KOPT-K1 (cell line): Measurements from ENCODE around the gene HACD3.

Experiments
- H3K27ac ChIP-seq: fragments of 200-600 bp; sonication (generic); 2 replicates; pipeline ENCODE4 v1.5.1; 2016; ENCODE audit warnings: antibody characterized with exemption, mild to moderate bottlenecking, low read depth, low read length; ENCODE audit not compliant: poor library complexity, severe bottlenecking
- H3K36me3 ChIP-seq: fragments of 200-600 bp; sonication (generic); 2 replicates; pipeline ENCODE4 v1.5.1; 2017; ENCODE audit warnings: antibody characterized with exemption, mild to moderate bottlenecking, low read length, moderate library complexity; ENCODE audit not compliant: insufficient read depth
- H3K9me3 ChIP-seq: fragments of 200-600 bp; sonication (generic); 2 replicates; pipeline ENCODE4 v1.5.1; 2017; ENCODE audit warnings: antibody characterized with exemption, low read length, mild to moderate bottlenecking; ENCODE audit not compliant: insufficient read depth, poor library complexity, severe bottlenecking

HACD3 gene

DNA sequence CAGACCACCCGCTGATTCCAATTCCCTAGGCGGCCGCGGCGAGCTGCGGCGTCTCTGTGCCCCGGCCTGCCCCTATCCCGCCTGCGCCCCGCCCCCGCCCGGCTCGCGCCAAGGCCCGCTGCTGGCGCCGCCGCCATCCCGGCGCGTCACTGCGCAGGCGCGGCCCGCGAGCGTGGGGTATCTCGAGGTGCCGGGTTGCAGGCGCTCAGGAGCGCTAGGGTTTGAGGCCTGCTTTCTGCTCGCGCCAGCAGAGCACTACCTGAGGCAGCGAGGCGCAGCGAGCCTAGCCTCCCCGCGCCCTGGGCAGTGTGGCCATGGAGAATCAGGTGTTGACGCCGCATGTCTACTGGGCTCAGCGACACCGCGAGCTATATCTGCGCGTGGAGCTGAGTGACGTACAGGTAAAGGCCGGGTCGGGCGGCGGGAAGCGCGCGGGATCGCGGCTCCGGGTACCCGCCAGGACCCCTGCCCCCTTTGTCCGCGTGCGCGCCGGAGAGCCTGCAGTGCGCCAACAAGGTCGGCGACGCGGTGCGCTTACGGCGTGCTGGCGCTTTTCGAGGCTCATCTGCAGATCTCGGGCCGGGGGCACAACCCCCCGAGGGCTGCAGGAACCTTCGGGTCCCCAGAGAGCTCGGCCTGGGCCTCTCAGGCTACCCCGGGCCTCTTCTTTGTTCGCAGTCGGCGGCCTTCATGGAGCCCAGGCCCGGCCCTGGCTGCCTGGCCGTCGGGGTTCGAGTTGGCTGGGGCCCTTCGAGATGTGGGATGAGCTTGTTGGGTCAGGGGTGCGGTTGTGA is at the start of gene HACD3:
Gene HACD3, plus strand, starts transcription at position 146 of the 794 bp plus-strand sequence. Its CDS starts 169 bp downstream, at position 315.
- Histone ChIP-seq H3K36me3 (peaks cover 18% of the 10 kb centered on the region), H3K9me3 (no peaks in the 10 kb centered on the region), H3K27ac (peak within 1 kb of the TSS; percentile 87)

GRCh38 chr15:65484876-65485275 is 45.4 kb upstream of the HACD3 start:
- H3K27ac ChIP-seq, result no peak overlapping the region
- peaks cover 91% of the 10 kb centered on the region for H3K36me3 ChIP-seq
- H3K9me3 ChIP-seq, result no peaks in the 10 kb centered on the region

DNA sequence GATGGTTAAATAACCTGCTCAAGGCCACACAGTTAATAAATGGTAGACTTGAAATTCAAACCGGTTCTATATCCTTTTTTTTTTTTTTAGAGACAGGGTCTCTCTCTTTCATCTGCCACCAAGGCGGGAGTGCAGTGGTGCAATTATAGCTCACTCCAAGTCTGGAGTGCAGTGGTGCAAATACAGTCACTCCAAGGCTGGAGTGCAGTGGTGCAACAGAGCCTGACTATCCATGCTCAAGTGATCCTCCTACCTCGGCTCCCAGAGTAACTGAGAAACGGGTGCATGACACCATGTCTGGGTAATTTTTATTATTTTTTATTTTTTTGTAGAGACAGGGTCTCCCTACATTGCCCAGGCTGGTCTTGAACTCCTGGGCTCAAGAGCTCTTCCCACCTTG is 36.2 kb upstream of the HACD3 start:
- Histone ChIP-seq H3K27ac (no peak overlapping the region), H3K9me3 (no peaks in the 10 kb centered on the region), H3K36me3 (peaks cover 89% of the 10 kb centered on the region)

DNA sequence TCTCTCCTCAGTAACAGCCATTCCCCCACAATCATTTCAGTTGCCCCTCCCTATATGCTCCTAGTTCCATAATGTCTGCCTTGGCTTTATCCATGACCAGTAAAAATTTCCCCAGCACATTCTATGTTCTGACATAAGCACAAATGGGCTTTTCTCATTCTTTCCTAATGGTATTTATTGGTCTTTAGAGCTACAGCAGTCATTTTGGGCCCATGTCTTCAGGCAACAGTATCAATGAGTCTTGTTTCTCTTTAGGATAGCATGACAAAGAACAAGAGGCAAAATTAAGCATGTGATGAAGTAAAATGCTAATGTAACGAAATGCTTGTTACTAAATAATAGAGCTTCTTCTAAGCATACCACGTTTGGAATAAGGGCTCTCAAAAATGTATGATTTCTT is 20.9 kb upstream of the HACD3 start:
- Histone ChIP-seq H3K9me3 (no peaks in the 10 kb centered on the region), H3K36me3 (peaks cover 85% of the 10 kb centered on the region), H3K27ac (no peak overlapping the region)

DNA sequence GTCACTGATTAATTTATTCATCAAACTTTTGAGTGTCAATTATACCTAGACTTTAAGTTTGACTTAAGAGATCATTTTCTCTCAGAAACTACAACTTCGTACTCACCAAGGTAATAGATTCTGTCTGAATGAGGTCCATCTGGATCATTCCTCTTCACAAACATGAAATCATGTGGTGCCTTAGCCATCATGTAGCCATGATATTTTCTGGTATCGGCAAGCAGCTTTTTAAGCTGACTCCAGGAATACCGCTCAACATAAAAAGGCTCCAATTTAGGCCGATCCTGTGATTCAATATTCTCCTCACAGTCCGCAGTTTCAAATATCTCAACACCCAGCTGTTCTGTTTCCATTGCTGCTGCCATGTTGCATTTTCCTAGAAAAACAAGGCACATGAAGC is 18.1 kb upstream of the HACD3 start:
- Histone ChIP-seq H3K27ac (no peak overlapping the region), H3K9me3 (no peaks in the 10 kb centered on the region), H3K36me3 (peaks cover 79% of the 10 kb centered on the region)

DNA sequence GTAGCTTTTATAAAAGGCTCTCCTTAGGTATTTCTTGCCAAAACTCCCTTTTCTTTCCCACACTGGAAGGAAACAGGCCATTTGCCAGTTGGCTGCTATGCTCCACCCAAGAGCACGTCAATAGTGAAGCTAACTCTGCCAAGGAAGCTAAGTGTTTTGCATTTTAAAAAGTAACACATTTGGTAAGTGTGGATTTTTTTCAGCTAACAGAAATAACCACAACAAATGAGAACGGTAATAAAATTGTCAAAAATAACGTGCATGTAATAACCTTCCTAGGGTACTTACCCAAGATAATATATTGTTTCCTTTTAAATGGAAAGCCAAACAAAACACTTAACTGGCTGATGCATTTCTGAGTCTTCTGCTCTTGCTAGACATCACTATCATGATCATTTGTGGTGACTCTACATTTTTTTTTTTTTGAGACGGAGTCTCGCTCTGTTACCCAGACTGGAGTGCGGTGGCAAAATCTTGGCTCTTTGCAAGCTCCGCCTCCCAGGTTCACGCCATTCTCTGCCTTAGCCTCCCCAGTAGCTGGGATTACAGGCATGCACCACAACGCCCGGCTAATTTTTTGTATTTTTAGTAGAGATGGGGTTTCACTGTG is 17.4 kb upstream of the HACD3 start:
- Histone ChIP-seq H3K36me3 (peaks cover 72% of the 10 kb centered on the region), H3K27ac (no peak overlapping the region), H3K9me3 (no peaks in the 10 kb centered on the region)

GRCh38 chr15:65516997-65517865 is 13.0 kb upstream of the HACD3 start, which contains the start of gene DPP8:
Gene DPP8, minus strand, starts transcription at chr15:65517689. Its CDS starts 5,136 bp downstream, at chr15:65512553.
- Histone ChIP-seq H3K9me3 (no peaks in the 10 kb centered on the region), H3K36me3 (peaks cover 30% of the 10 kb centered on the region), H3K27ac (peak within 1 kb of the TSS; percentile 86)

DNA sequence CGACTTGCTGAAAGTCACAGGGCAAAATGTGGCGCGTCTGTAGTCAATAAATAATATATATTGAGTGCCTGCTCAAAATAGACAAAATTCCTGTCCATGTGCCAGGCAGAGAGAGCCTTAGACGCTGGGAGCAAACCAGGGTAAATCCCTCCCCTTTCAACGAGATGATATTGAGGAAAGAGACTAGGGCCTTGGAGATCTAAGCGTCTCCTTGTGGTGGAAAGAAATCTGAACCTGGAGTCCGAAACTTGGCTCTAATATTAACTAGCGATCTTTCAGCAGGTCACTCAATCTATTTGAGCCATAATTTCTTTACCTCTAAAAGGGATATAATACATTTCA is 12.4 kb upstream of the HACD3 start:
- H3K9me3 ChIP-seq, result no peaks in the 10 kb centered on the region
- H3K27ac ChIP-seq, result peak overlapping the region; percentile 86
- H3K36me3 ChIP-seq, result peaks cover 24% of the 10 kb centered on the region

- no peaks in the 10 kb centered on the region for H3K9me3 ChIP-seq
- H3K36me3 ChIP-seq, result peaks cover 19% of the 10 kb centered on the region
- no peak overlapping the region for H3K27ac ChIP-seq
Measured at GRCh38 chr15:65518633-65519285, 11.5 kb upstream of the HACD3 start.

DNA sequence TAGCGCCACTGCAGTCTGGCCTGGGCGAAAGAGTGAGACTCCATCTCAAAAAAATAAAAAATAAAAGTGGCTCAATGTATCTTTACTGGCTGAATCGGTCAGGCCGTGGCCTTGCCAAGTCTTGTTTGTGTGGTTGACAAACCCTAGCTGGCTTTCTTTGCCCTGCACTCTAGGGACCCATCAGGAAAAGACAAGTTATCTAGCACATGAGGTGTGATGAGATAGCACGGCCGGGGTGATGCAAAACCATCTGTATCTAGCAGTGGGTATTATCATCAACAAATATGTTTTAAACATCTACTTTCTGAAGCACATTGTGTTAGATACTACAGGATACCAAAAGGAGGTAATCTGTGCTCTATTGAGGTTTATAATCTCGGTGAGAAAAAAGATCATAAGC is 8.9 kb upstream of the HACD3 start:
- Histone ChIP-seq H3K9me3 (no peaks in the 10 kb centered on the region), H3K36me3 (no peaks in the 10 kb centered on the region), H3K27ac (no peak overlapping the region)

GRCh38 chr15:65524226-65524625 is 6.0 kb upstream of the HACD3 start:
- Histone ChIP-seq H3K9me3 (no peaks in the 10 kb centered on the region), H3K27ac (no peak overlapping the region), H3K36me3 (no peaks in the 10 kb centered on the region)

DNA sequence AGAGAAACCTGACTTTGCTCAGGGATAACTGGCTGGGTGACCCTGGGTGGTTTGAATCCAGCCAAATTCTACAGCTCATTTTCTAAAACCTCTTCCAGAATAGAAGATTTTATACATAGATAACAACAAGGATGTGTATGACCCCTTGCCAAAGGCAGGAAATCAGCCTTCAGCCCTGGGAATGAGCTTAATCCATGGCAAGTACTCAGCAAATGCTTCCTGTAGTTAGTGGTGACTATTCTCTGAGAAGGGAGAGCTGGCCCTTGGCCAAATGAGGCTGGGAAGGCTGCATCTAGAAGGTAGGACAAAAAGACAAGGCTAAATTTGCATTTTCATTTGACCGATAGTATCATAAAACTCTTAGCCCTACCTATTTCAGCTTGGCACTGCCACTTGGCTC is 4.6 kb upstream of the HACD3 start:
- H3K36me3 ChIP-seq, result no peaks in the 10 kb centered on the region
- H3K9me3 ChIP-seq, result no peaks in the 10 kb centered on the region
- H3K27ac ChIP-seq, result no peak overlapping the region

GRCh38 chr15:65528461-65529060 is 1.7 kb upstream of the HACD3 start:
- no peaks in the 10 kb centered on the region; the same call in 1 of the 2 replicates for H3K36me3 ChIP-seq
- H3K9me3 ChIP-seq, result no peaks in the 10 kb centered on the region
- H3K27ac ChIP-seq, result no peak overlapping the region

DNA sequence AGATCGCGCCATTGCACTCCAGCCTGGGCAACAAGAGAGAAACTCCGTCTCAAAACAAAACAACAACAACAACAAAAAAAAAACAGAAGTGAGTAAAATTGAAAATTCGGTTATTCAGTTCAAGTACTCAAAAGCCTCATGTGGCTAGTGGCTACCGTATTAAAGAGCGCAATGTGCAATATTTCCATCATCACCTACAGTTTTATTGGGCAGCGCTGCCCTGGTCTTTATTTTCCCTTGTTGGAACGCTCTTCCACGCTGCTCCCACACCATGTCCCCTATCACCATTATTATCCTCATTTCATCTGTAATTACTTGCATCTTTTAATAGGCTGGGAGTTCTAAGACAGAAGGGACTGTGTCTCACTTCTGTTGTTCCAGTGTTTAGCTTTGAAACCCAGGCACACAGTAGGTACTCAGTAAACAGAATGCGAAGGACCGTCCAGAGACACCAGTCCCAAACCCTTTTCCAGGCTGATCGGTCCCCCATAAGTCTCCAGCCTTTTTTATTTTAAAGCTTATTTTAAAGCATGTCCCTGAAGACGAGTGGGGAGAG is 423 bp upstream of the HACD3 start:
- Histone ChIP-seq H3K36me3 (peaks cover 11% of the 10 kb centered on the region), H3K27ac (peak overlapping the region; percentile 87), H3K9me3 (no peaks in the 10 kb centered on the region)
